Lower leg skin (tissue), 3 donors: ENCODE results near the gene CSTF3.

Source experiments
- CTCF ChIP-seq, 3 donors: fragments of 450-650 bp; IDR thresholded peaks; one replicate each; pipeline ENCODE4 v1.5.1; 2016; ENCODE audit warnings: antibody characterized with exemption in 3 of 3, mild to moderate bottlenecking in 3 of 3, moderate library complexity in 2 of 3
- POLR2A ChIP-seq, 2 donors: fragments of 450-650 bp; IDR thresholded peaks; one replicate each; pipeline ENCODE4 v1.6.1; 2016 to 2017; ENCODE audit warnings: antibody characterized with exemption in 2 of 2, mild to moderate bottlenecking in 1 of 2, moderate library complexity in 1 of 2

- TF ChIP-seq CTCF (IDR thresholded peaks at IDR 0.05) (no peak), POLR2A (IDR thresholded peaks at IDR 0.05) (no peak)
Measured at GRCh38 chr11:33191467-33191866, 30.2 kb upstream of the CSTF3 start.
